B cell (primary cell): ENCODE results near the gene PRKCG.
"Not testable (repeated sequence)": the region's sequence is repeated elsewhere in the genome, so short reads cannot be mapped to it uniquely, and the experiment has no call there.

Experiments used
- EZH2 ChIP-seq: IDR thresholded peaks from 2 replicates; pipeline ENCODE4 v1.6.1; 2012; ENCODE audit warnings: borderline replicate concordance, low read depth, mild to moderate bottlenecking, moderate library complexity, low read length; ENCODE audit not compliant: insufficient read depth, poor library complexity, severe bottlenecking
- TF ChIP-seq, protein P1 (sequence below): fragments of 200-600 bp; IDR thresholded peaks from one replicate; pipeline ENCODE4 v1.8.0; 2022; ENCODE audit warnings: antibody characterized with exemption, mild to moderate bottlenecking

DNA sequence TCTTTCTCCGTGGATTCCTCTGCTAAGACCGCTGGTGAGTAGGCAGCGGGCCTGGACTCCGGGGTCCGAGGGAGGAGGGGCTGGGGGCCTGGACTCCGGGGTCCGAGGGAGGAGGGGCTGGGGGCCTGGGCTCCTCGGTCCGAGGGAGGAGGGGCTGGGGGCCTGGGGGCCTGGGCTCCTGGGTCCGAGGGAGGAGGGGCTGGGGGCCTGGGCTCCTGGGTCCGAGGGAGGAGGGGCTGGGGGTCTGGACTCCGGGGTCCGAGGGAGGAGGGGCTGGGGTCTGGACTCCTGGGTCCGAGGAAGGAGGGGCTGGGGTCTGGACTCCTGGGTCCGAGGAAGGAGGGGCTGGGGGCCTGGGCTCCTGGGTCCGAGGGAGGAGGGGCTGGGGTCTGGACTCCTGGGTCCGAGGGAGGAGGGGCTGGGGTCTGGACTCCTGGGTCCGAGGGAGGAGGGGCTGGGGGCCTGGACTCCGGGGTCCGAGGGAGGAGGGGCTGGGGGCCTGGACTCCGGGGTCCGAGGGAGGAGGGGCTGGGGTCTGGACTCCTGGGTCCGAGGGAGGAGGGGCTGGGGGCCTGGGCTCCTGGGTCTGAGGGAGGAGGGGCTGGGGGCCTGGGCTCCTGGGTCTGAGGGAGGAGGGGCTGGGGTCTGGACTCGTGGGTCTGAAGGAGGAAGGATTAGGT is 12.1 kb upstream of the PRKCG start:
- TF ChIP-seq, protein P1, sequence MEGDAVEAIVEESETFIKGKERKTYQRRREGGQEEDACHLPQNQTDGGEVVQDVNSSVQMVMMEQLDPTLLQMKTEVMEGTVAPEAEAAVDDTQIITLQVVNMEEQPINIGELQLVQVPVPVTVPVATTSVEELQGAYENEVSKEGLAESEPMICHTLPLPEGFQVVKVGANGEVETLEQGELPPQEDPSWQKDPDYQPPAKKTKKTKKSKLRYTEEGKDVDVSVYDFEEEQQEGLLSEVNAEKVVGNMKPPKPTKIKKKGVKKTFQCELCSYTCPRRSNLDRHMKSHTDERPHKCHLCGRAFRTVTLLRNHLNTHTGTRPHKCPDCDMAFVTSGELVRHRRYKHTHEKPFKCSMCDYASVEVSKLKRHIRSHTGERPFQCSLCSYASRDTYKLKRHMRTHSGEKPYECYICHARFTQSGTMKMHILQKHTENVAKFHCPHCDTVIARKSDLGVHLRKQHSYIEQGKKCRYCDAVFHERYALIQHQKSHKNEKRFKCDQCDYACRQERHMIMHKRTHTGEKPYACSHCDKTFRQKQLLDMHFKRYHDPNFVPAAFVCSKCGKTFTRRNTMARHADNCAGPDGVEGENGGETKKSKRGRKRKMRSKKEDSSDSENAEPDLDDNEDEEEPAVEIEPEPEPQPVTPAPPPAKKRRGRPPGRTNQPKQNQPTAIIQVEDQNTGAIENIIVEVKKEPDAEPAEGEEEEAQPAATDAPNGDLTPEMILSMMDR: not testable (repeated sequence)
- TF ChIP-seq EZH2: not testable (repeated sequence)
